Posterior cingulate gyrus (tissue), 11 donors: Measurements from ENCODE around the gene TSSC4.
"Not testable (repeated sequence)": the region's sequence is repeated elsewhere in the genome, so short reads cannot be mapped to it uniquely, and the experiment has no call there.

Experiments used
- DNase-seq, 10 donors: peaks; one replicate each; pipeline versions ENCODE4 v3.0.0 to v3.0.0-alpha.2; 2020 to 2021; ENCODE audit warnings: mixed read lengths in 3 of 10
- intact Hi-C: fragments of 100-400 bp; cut with DNase I; formaldehyde crosslinking; loops from one replicate; pipeline ENCODE4 v1.15.1; 2023

TSSC4 gene

GRCh38 chr11:2400069-2400761 lies at the start of gene TSSC4:
Gene TSSC4 (plus strand): TSS chr11:2400750. CDS start chr11:2402634, 1,884 bp downstream.
- DNase-seq = peak; percentile 98 to 100 (median 99)
- intact Hi-C loops = loop anchor here (5.0 kb wide), 1 partner anchor 93 kb away; no protein-coding TSS in a partner anchor

- intact Hi-C loops = no loop called here
- peak in 2 of 10 donors; percentile 30 to 75 for DNase-seq
These were observed 48.8 kb upstream of the TSSC4 start for GRCh38 chr11:2351701-2352100.

- no peak for DNase-seq
- intact Hi-C loops = no loop called here
These were observed 48.1 kb upstream of the TSSC4 start for GRCh38 chr11:2352420-2352819.

GRCh38 chr11:2355000-2355644 lies 45.4 kb upstream of the TSSC4 start:
- intact Hi-C loops = no loop called here
- DNase-seq = peak in 1 of 10 donors; percentile 3

GRCh38 chr11:2357246-2357645 lies 43.3 kb upstream of the TSSC4 start:
- intact Hi-C loops = no loop called here
- DNase-seq = peak in 2 of 10 donors; percentile 45

- intact Hi-C loops = not testable (repeated sequence)
- DNase-seq = peak in 2 of 10 donors; percentile 59 to 62
These were observed 42.9 kb upstream of the TSSC4 start for GRCh38 chr11:2357651-2358050.

- intact Hi-C loops = no loop called here
- peak in 2 of 10 donors; percentile 11 to 35 for DNase-seq
These were observed 41.7 kb upstream of the TSSC4 start for GRCh38 chr11:2358754-2359442.

GRCh38 chr11:2359557-2359956 lies 41.0 kb upstream of the TSSC4 start:
- intact Hi-C loops = no loop called here
- DNase-seq = peak in 2 of 10 donors; percentile 57 to 69

- intact Hi-C loops = no loop called here
- DNase-seq = peak in 2 of 10 donors; percentile 43 to 55
These were observed 40.4 kb upstream of the TSSC4 start for GRCh38 chr11:2360081-2360642.

- intact Hi-C loops = no loop called here
- peak in 2 of 10 donors; percentile 1 to 31 for DNase-seq
These were observed 39.0 kb upstream of the TSSC4 start for GRCh38 chr11:2361565-2361964.

- intact Hi-C loops = no loop called here
- peak in 2 of 10 donors; percentile 11 to 60 for DNase-seq
These were observed 38.1 kb upstream of the TSSC4 start for GRCh38 chr11:2362414-2362813.

GRCh38 chr11:2363130-2363529 lies 37.4 kb upstream of the TSSC4 start:
- intact Hi-C loops = no loop called here
- DNase-seq = peak in 2 of 10 donors; percentile 38 to 43

GRCh38 chr11:2363577-2364370 lies 36.8 kb upstream of the TSSC4 start:
- intact Hi-C loops = loop anchor here (1.0 kb wide), 1 partner anchor 29 kb away; no protein-coding TSS in a partner anchor
- peak in 2 of 10 donors; percentile 70 to 73 for DNase-seq

GRCh38 chr11:2364386-2364785 lies 36.2 kb upstream of the TSSC4 start:
- intact Hi-C loops = loop anchor here (1.0 kb wide), 1 partner anchor 28 kb away; no protein-coding TSS in a partner anchor
- peak in 2 of 10 donors; percentile 18 to 64 for DNase-seq

- intact Hi-C loops = no loop called here
- peak in 2 of 10 donors; percentile 45 to 71 for DNase-seq
These were observed 34.9 kb upstream of the TSSC4 start for GRCh38 chr11:2365571-2366210.

GRCh38 chr11:2366276-2366675 lies 34.3 kb upstream of the TSSC4 start:
- intact Hi-C loops = no loop called here

GRCh38 chr11:2366733-2367132 lies 33.8 kb upstream of the TSSC4 start:
- intact Hi-C loops = no loop called here
- DNase-seq = peak in 2 of 10 donors; percentile 82 to 84

More at GRCh38 chr11:2366276-2366675, 34.3 kb upstream of the TSSC4 start:
- DNase-seq = peak in 8 of 10 donors; percentile 45 to 94 (median 68)

GRCh38 chr11:2367266-2368160 lies 33.0 kb upstream of the TSSC4 start:
- peak in 2 of 10 donors; percentile 67 to 76 for DNase-seq
- intact Hi-C loops = no loop called here
